HTR-8/SVneo (cell line): ENCODE data around the gene FLVCR2.

Source experiments
- DNase-seq: peaks from one replicate; pipeline ENCODE4 v3.0.0; 2011; ENCODE audit warnings: low spot score, mixed read lengths; ENCODE audit not compliant: insufficient read length
- FAIRE-seq: peaks from 2 replicates; lab custom pipeline; 2011; peaks lifted over from hg19 to GRCh38; lab: Jason Lieb, UNC

The FLVCR2 gene

GRCh38 chr14:75619548-75619947 is 41.1 kb downstream of the FLVCR2 start:
- DNase-seq (no peak), FAIRE-seq (peak; percentile 54)

- FAIRE-seq: peak; percentile 4
- no peak for DNase-seq
Observed at GRCh38 chr14:75625034-75625433, 46.6 kb downstream of the FLVCR2 start.

GRCh38 chr14:75626396-75626795 is 48.0 kb downstream of the FLVCR2 start:
- DNase-seq (no peak), FAIRE-seq (no peak)

GRCh38 chr14:75626863-75627262 is 48.4 kb downstream of the FLVCR2 start:
- FAIRE-seq (peak; percentile 76), DNase-seq (no peak)

GRCh38 chr14:75627406-75627805 is 49.0 kb downstream of the FLVCR2 start:
- FAIRE-seq (peak; percentile 28), DNase-seq (no peak)

GRCh38 chr14:75628816-75629215 is 50.4 kb downstream of the FLVCR2 start:
- FAIRE-seq (peak; percentile 23), DNase-seq (no peak)

GRCh38 chr14:75630695-75631452 is 52.5 kb downstream of the FLVCR2 start:
- DNase-seq: no peak
- peak; percentile 72 for FAIRE-seq

GRCh38 chr14:75631453-75631831 is 53.0 kb downstream of the FLVCR2 start:
- FAIRE-seq: no peak
- DNase-seq: no peak

GRCh38 chr14:75634848-75635247 is 56.4 kb downstream of the FLVCR2 start:
- DNase-seq: no peak
- FAIRE-seq: peak; percentile 73

- FAIRE-seq: peak; percentile 54
- no peak for DNase-seq
Observed at GRCh38 chr14:75636100-75636692, 57.8 kb downstream of the FLVCR2 start.

- DNase-seq (no peak), FAIRE-seq (peak; percentile 4)
Observed at GRCh38 chr14:75640876-75641275, 62.5 kb downstream of the FLVCR2 start.

GRCh38 chr14:75643985-75644384 is 65.6 kb downstream of the FLVCR2 start:
- peak; percentile 82 for FAIRE-seq
- no peak for DNase-seq

- FAIRE-seq: peak; percentile 80
- DNase-seq: no peak
Observed at GRCh38 chr14:75645056-75645455, 66.6 kb downstream of the FLVCR2 start.

- FAIRE-seq (no peak), DNase-seq (no peak)
Observed at GRCh38 chr14:75646762-75647161, 68.3 kb downstream of the FLVCR2 start.

- FAIRE-seq: peak; percentile 48
Observed at GRCh38 chr14:75647640-75648039, 69.2 kb downstream of the FLVCR2 start.

GRCh38 chr14:75648066-75648838 is 69.8 kb downstream of the FLVCR2 start:
- DNase-seq: peak; percentile 95
- FAIRE-seq: peak; percentile 100

More at GRCh38 chr14:75647640-75648039, 69.2 kb downstream of the FLVCR2 start:
- no peak for DNase-seq

- no peak for FAIRE-seq
- DNase-seq: no peak
Observed at GRCh38 chr14:75649337-75649736, 70.9 kb downstream of the FLVCR2 start.

GRCh38 chr14:75649773-75650172 is 71.4 kb downstream of the FLVCR2 start:
- DNase-seq: no peak
- no peak for FAIRE-seq

- DNase-seq: no peak
- no peak for FAIRE-seq
Observed at GRCh38 chr14:75650253-75651058, 72.0 kb downstream of the FLVCR2 start.

- DNase-seq (no peak), FAIRE-seq (no peak)
Observed at GRCh38 chr14:75653563-75653962, 75.1 kb downstream of the FLVCR2 start.
